Measurements from ENCODE around the gene UMAD1. TPM values are rescaled to one million over a fixed set of nuclear protein-coding genes. Genes with fewer than 3 reads are reported as not detected.

UMAD1 gene
- total and polyA plus RNA-seq, 2 experiments from 2014 or later, result 8.4 to 12.4 TPM

DNA sequence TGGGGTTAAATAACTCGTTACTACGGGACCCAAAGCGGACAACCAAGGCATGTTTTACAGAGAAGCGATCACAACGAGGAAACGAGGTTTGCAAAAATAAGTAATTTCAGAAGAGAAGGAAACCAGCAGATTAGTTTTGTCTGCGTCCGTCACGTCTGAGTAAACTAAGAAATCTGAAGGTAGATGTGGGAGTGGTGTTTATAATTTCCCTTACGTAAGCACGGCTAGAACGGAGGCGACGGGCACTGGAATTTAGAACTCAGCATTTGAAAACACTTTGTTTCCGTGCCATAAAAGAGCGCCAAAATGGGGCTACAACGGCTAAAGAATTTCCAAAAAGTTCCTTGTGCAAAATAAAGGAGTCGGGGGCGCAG lies 718 bp upstream of the UMAD1 start:
- Mint-ChIP-seq H3K27ac (peak overlapping the region; percentile 99), H3K4me3 (peak overlapping the region; percentile 96), H3K36me3 (ENCODE audit: low read depth) (peaks cover 13% of the 10 kb centered on the region), H3K9me3 (no peaks in the 10 kb centered on the region), H3K4me1 (peaks cover 34% of the 10 kb centered on the region), H3K27me3 (ENCODE audit: insufficient read depth, low read depth, poor library complexity) (peaks cover 10% of the 10 kb centered on the region)
- Histone ChIP-seq H4K20me1 (replicated peaks; ENCODE audit: insufficient read depth) (no peaks in the 10 kb centered on the region), H3K27ac (ENCODE audit: low read depth) (peak overlapping the region; percentile 64), H3F3A (replicated peaks; ENCODE audit: low read depth) (peaks cover 4% of the 10 kb centered on the region; the same call in 1 of the 2 replicates), H3K27me3 (ENCODE audit: insufficient read depth) (no peaks in the 10 kb centered on the region), H3K4me1 (ENCODE audit: insufficient read depth) (peaks cover 9% of the 10 kb centered on the region), H3K9me2 (ENCODE audit: insufficient read depth) (no peaks in the 10 kb centered on the region), H3K36me3 (ENCODE audit: insufficient read depth) (peaks cover 10% of the 10 kb centered on the region; the same call in 1 of the 2 replicates), H3K4me2 (peak overlapping the region; percentile 83), H2AFZ (peak overlapping the region; percentile 1; the same call in 1 of the 2 replicates), H3K79me2 (replicated peaks; ENCODE audit: insufficient read depth) (peaks cover 30% of the 10 kb centered on the region), H3K4me3 (peak overlapping the region; percentile 60)
- ATAC-seq (no peak), DNase-seq (ENCODE audit: low spot score) (no peak)
- TF ChIP-seq ZNF114 (CRISPR knock-in tag; IDR thresholded peaks at IDR 0.05) (no peak), JUNB (IDR thresholded peaks at IDR 0.05; ENCODE audit: unreplicated experiment) (no peak), POLR2AphosphoS5 (IDR thresholded peaks at IDR 0.05; ENCODE audit: low read depth) (no peak), NANOG (IDR thresholded peaks at IDR 0.05; ENCODE audit: borderline replicate concordance) (no peak), STAT1 (IDR thresholded peaks at IDR 0.05; ENCODE audit: unreplicated experiment) (no peak), ZNF331 (CRISPR knock-in tag; IDR thresholded peaks at IDR 0.05; ENCODE audit: low read depth) (no peak)
- TF ChIP-seq, protein P1, sequence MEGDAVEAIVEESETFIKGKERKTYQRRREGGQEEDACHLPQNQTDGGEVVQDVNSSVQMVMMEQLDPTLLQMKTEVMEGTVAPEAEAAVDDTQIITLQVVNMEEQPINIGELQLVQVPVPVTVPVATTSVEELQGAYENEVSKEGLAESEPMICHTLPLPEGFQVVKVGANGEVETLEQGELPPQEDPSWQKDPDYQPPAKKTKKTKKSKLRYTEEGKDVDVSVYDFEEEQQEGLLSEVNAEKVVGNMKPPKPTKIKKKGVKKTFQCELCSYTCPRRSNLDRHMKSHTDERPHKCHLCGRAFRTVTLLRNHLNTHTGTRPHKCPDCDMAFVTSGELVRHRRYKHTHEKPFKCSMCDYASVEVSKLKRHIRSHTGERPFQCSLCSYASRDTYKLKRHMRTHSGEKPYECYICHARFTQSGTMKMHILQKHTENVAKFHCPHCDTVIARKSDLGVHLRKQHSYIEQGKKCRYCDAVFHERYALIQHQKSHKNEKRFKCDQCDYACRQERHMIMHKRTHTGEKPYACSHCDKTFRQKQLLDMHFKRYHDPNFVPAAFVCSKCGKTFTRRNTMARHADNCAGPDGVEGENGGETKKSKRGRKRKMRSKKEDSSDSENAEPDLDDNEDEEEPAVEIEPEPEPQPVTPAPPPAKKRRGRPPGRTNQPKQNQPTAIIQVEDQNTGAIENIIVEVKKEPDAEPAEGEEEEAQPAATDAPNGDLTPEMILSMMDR (conservative IDR thresholded peaks at IDR 0.05; ENCODE audit: low read depth in 2 of 2), result no peak
- TF ChIP-seq, protein P2, sequence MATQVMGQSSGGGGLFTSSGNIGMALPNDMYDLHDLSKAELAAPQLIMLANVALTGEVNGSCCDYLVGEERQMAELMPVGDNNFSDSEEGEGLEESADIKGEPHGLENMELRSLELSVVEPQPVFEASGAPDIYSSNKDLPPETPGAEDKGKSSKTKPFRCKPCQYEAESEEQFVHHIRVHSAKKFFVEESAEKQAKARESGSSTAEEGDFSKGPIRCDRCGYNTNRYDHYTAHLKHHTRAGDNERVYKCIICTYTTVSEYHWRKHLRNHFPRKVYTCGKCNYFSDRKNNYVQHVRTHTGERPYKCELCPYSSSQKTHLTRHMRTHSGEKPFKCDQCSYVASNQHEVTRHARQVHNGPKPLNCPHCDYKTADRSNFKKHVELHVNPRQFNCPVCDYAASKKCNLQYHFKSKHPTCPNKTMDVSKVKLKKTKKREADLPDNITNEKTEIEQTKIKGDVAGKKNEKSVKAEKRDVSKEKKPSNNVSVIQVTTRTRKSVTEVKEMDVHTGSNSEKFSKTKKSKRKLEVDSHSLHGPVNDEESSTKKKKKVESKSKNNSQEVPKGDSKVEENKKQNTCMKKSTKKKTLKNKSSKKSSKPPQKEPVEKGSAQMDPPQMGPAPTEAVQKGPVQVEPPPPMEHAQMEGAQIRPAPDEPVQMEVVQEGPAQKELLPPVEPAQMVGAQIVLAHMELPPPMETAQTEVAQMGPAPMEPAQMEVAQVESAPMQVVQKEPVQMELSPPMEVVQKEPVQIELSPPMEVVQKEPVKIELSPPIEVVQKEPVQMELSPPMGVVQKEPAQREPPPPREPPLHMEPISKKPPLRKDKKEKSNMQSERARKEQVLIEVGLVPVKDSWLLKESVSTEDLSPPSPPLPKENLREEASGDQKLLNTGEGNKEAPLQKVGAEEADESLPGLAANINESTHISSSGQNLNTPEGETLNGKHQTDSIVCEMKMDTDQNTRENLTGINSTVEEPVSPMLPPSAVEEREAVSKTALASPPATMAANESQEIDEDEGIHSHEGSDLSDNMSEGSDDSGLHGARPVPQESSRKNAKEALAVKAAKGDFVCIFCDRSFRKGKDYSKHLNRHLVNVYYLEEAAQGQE (IDR thresholded peaks at IDR 0.05; ENCODE audit: unreplicated experiment), result no peak
- TF ChIP-seq, protein P3, sequence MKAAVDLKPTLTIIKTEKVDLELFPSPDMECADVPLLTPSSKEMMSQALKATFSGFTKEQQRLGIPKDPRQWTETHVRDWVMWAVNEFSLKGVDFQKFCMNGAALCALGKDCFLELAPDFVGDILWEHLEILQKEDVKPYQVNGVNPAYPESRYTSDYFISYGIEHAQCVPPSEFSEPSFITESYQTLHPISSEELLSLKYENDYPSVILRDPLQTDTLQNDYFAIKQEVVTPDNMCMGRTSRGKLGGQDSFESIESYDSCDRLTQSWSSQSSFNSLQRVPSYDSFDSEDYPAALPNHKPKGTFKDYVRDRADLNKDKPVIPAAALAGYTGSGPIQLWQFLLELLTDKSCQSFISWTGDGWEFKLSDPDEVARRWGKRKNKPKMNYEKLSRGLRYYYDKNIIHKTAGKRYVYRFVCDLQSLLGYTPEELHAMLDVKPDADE (IDR thresholded peaks at IDR 0.05), result no peak
